GM23248 (cell line): Measurements from ENCODE around the gene PEX12.

Experiments used
- EZH2 ChIP-seq: fragments of 200-600 bp; sonication (generic); IDR thresholded peaks from 2 replicates; pipeline ENCODE4 v1.6.1; 2018; ENCODE audit warnings: antibody characterized with exemption, mild to moderate bottlenecking; ENCODE audit not compliant: insufficient read depth, poor library complexity, severe bottlenecking
- EZH2phosphoT487 ChIP-seq: fragments of 200-600 bp; sonication (generic); IDR thresholded peaks from 2 replicates; pipeline ENCODE4 v1.6.1; 2018; ENCODE audit warnings: antibody characterized with exemption, moderate library complexity, mild to moderate bottlenecking, low read depth; ENCODE audit not compliant: insufficient read depth

- TF ChIP-seq EZH2 (no peak), EZH2phosphoT487 (no peak)
These were observed at the start of gene PEX12 for GRCh38 chr17:35578197-35578928.
